Measurements from ENCODE around the gene PLXNA4. TPM values are rescaled to one million over a fixed set of nuclear protein-coding genes. Genes with fewer than 3 reads are reported as not detected.

The PLXNA4 gene
- total and polyA plus RNA-seq, 10 donors = 0.15 to 14.7 (median 8.7) TPM

- H3K4me3 ChIP-seq = no peak overlapping the region
- no peaks in the 10 kb centered on the region for H3K9me3 ChIP-seq
- 88 to 99% (median 97%) methylated on average over 3 of the region's 3 CpGs for WGBS, 5 donors
- no peak for DNase-seq
- H3K4me1 ChIP-seq = peaks cover 0 to 6% (median 0%) of the 10 kb centered on the region in 6 donors
- TF ChIP-seq CTCF (IDR thresholded peaks at IDR 0.05 in 8 of 11, conservative IDR thresholded peaks at IDR 0.05 in 3 of 11) (no peak), POLR2AphosphoS5 (IDR thresholded peaks at IDR 0.05) (no peak), POLR2A (IDR thresholded peaks at IDR 0.05) (no peak)
- no peak overlapping the region for H3K27ac ChIP-seq
- intact Hi-C loops (cut with DNase I; ENCODE audit: low total_unique reads) = no loop called here
- peaks cover 0 to 4% (median 0%) of the 10 kb centered on the region in 7 donors for H3K27me3 ChIP-seq (replicated peaks in 1 of 7)
- H3K36me3 ChIP-seq = no peaks in the 10 kb centered on the region
Observed at GRCh38 chr7:132089356-132089755, 486.9 kb downstream of the PLXNA4 start.

- H3K36me3 ChIP-seq = no peaks in the 10 kb centered on the region
- H3K4me3 ChIP-seq = no peak overlapping the region
- no peaks in the 10 kb centered on the region for H3K27me3 ChIP-seq (replicated peaks in 1 of 7)
- DNase-seq = no peak
- peaks cover 0 to 6% (median 0%) of the 10 kb centered on the region in 6 donors for H3K4me1 ChIP-seq
- intact Hi-C loops (cut with DNase I; ENCODE audit: low total_unique reads) = no loop called here
- 81 to 95% (median 90%) methylated on average over 2 of the region's 2 CpGs for WGBS, 5 donors
- H3K9me3 ChIP-seq = no peaks in the 10 kb centered on the region
- no peak for TF ChIP-seq CTCF (IDR thresholded peaks at IDR 0.05 in 8 of 11, conservative IDR thresholded peaks at IDR 0.05 in 3 of 11)
- no peak for TF ChIP-seq POLR2A (IDR thresholded peaks at IDR 0.05)
- TF ChIP-seq POLR2AphosphoS5 (IDR thresholded peaks at IDR 0.05) = no peak
- H3K27ac ChIP-seq = no peak overlapping the region
Observed at GRCh38 chr7:132087421-132087820, 488.8 kb downstream of the PLXNA4 start.

GRCh38 chr7:132084776-132085388 is 491.4 kb downstream of the PLXNA4 start:
- Histone ChIP-seq H3K4me3 (no peak overlapping the region), H3K36me3 (no peaks in the 10 kb centered on the region), H3K9me3 (no peaks in the 10 kb centered on the region), H3K27ac (no peak overlapping the region), H3K4me1 (peaks cover 0 to 9% (median 5%) of the 10 kb centered on the region in 6 donors), H3K27me3 (replicated peaks in 1 of 7) (no peaks in the 10 kb centered on the region)
- TF ChIP-seq POLR2AphosphoS5 (IDR thresholded peaks at IDR 0.05) (no peak), CTCF (IDR thresholded peaks at IDR 0.05 in 8 of 11, conservative IDR thresholded peaks at IDR 0.05 in 3 of 11) (no peak), POLR2A (IDR thresholded peaks at IDR 0.05) (no peak)
- intact Hi-C loops (cut with DNase I; ENCODE audit: low total_unique reads) = no loop called here
- DNase-seq = no peak
- WGBS, 5 donors = 68 to 87% (median 81%) methylated on average over 8 of the region's 8 CpGs

- no peaks in the 10 kb centered on the region for H3K27me3 ChIP-seq (replicated peaks in 1 of 7)
Observed at GRCh38 chr7:132083537-132084123, 492.6 kb downstream of the PLXNA4 start.

More at GRCh38 chr7:132083537-132084123, 492.6 kb downstream of the PLXNA4 start:
- Histone ChIP-seq H3K27ac (no peak overlapping the region), H3K4me3 (no peak overlapping the region), H3K9me3 (no peaks in the 10 kb centered on the region), H3K4me1 (peaks cover 0 to 9% (median 5%) of the 10 kb centered on the region in 6 donors), H3K36me3 (no peaks in the 10 kb centered on the region)
- 79 to 89% (median 86%) methylated on average over 8 of the region's 8 CpGs for WGBS, 5 donors
- intact Hi-C loops (cut with DNase I; ENCODE audit: low total_unique reads) = no loop called here
- TF ChIP-seq POLR2AphosphoS5 (IDR thresholded peaks at IDR 0.05) = no peak
- no peak for TF ChIP-seq CTCF (IDR thresholded peaks at IDR 0.05 in 8 of 11, conservative IDR thresholded peaks at IDR 0.05 in 3 of 11)
- no peak for TF ChIP-seq POLR2A (IDR thresholded peaks at IDR 0.05)
- no peak for DNase-seq
